ENCODE results near the gene ISM1. TPM values are rescaled to one million over a fixed set of nuclear protein-coding genes. Genes with fewer than 3 reads are reported as not detected.

Gene ISM1
- not detected in 2 replicates for total RNA-seq

DNA sequence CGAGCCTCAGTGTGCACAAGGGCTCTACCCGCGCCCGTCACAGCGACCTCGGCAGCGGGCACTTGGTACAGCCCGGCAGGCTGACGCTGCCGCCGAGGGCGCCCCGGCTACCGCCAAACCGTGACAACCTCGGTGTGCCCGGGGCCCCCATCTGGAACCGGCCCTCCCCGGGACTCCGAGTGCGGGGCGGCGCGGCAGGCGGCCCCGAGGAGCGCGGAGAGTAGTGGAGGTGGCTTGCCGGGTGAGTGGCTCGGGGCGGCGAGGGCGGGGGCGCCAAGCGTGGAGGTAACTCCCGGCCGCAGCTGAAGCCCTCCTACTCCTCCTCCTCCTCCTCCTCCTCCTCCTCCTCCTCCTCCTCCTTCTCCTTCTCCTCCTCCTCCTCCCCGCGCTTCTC is at the start of gene ISM1:
Gene ISM1, plus strand, starts transcription at position 371 of the 394 bp plus-strand sequence. CDS start 503 bp downstream, outside the sequence.
- peak within 1 kb of the TSS; percentile 49 for H3K4me3 ChIP-seq (ENCODE audit: low read depth, low read length)
- no peaks in the 10 kb centered on the region for H3K36me3 ChIP-seq (ENCODE audit: control insufficient read depth, insufficient read depth, low read length)
- TF ChIP-seq, protein P1, sequence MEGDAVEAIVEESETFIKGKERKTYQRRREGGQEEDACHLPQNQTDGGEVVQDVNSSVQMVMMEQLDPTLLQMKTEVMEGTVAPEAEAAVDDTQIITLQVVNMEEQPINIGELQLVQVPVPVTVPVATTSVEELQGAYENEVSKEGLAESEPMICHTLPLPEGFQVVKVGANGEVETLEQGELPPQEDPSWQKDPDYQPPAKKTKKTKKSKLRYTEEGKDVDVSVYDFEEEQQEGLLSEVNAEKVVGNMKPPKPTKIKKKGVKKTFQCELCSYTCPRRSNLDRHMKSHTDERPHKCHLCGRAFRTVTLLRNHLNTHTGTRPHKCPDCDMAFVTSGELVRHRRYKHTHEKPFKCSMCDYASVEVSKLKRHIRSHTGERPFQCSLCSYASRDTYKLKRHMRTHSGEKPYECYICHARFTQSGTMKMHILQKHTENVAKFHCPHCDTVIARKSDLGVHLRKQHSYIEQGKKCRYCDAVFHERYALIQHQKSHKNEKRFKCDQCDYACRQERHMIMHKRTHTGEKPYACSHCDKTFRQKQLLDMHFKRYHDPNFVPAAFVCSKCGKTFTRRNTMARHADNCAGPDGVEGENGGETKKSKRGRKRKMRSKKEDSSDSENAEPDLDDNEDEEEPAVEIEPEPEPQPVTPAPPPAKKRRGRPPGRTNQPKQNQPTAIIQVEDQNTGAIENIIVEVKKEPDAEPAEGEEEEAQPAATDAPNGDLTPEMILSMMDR (IDR thresholded peaks at IDR 0.05; ENCODE audit: insufficient read depth, low read length, severe bottlenecking), result no peak
- DNase-seq (ENCODE audit: low read depth) (no peak), FAIRE-seq (no peak)
- H3K27me3 ChIP-seq (ENCODE audit: control insufficient read depth, insufficient read depth, low read length), result peaks cover 12% of the 10 kb centered on the region

DNA sequence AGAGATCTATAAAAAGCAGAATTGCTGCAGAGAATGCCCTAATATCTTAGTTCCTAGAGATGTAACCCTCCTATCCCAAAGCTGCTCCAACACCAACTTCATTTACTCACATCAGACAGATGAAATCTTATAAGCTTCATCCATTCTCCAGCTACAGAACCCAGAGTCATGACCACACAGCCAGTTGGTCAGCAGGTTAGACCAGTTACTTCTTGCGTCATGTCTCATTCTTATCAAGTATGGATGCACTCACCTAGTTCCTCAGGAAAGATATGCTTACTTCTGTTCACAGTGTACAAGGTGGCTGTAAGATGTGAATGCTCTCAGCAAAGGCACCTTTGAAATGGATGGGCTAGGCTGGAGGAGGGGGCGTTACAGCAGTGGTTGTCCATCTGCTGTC is 47.9 kb upstream of the ISM1 start:
- Histone ChIP-seq H3K4me3 (ENCODE audit: low read depth, low read length) (no peak overlapping the region), H3K27me3 (ENCODE audit: control insufficient read depth, insufficient read depth, low read length) (no peaks in the 10 kb centered on the region), H3K36me3 (ENCODE audit: control insufficient read depth, insufficient read depth, low read length) (no peaks in the 10 kb centered on the region)
- FAIRE-seq (peak; percentile 72), DNase-seq (ENCODE audit: low read depth) (peak; percentile 65)
- TF ChIP-seq, protein P1 (IDR thresholded peaks at IDR 0.05; ENCODE audit: insufficient read depth, low read length, severe bottlenecking), result no peak

DNA sequence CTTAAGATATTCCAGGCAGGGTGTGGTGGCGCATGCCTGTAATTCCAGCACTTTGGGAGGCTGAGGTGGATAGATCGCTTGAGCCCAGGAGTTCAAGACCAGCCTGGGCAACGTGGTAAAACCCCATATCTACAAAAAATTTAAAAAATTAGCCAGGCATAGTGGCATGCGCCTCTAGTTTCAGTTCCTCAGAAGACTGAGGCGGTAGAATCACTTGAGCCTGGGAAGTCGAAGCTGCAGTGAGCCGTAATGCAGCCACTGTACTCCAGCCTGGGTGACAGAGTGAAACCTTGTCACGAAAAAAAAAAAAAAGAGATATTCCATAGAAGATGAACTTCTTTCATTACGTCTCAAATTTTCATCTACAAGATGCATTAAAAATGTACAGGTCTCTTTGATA is 46.7 kb upstream of the ISM1 start:
- TF ChIP-seq, protein P1 (IDR thresholded peaks at IDR 0.05; ENCODE audit: insufficient read depth, low read length, severe bottlenecking), result no peak
- no peak for DNase-seq (ENCODE audit: low read depth)
- Histone ChIP-seq H3K27me3 (ENCODE audit: control insufficient read depth, insufficient read depth, low read length) (no peaks in the 10 kb centered on the region), H3K4me3 (ENCODE audit: low read depth, low read length) (no peak overlapping the region), H3K36me3 (ENCODE audit: control insufficient read depth, insufficient read depth, low read length) (no peaks in the 10 kb centered on the region)
- no peak for FAIRE-seq

DNA sequence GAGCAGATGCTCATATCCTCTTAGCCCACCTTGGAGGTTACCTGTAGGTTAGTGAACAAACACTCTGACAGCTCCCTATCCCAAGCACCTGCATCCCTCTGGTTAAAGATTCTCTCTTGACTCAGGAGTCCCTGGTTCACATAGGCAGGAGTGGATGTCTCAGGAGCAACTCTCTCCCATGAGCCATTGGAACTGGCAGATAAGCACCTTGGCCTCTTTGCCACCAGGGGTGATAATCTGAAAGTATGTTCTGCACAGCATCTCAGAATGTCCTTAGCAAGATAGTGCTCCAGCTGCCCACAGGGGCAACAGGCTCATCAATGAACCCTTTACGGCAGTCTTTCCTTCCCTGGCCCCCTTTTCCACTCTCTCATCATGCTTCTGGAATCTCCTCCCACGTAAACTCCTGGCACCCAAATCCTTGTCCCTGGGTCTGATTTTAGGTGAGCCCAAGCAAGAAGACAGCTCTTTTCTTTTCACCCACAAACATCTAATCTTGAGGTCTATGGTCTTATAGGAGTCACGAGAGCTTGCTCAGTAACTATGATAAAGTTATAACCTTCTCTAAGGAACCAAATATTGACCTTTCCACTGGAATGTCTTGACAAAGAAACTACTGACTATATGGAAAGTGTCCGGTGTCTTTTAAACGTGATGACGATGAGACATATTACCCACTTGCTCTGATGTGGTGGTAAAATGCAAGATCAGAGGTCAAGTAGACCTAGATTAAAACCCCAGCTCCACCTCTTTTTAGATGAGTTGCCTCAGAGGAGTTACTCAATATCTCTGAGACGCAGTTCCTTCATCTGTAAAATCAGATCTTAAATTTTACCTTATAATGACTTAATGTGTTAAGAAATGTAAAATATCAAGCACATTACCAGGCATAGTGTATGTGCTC is 39.8 kb upstream of the ISM1 start:
- DNase-seq (ENCODE audit: low read depth) (no peak), FAIRE-seq (no peak)
- H3K36me3 ChIP-seq (ENCODE audit: control insufficient read depth, insufficient read depth, low read length), result no peaks in the 10 kb centered on the region
- H3K27me3 ChIP-seq (ENCODE audit: control insufficient read depth, insufficient read depth, low read length), result peaks cover 2% of the 10 kb centered on the region
- TF ChIP-seq, protein P1 (IDR thresholded peaks at IDR 0.05; ENCODE audit: insufficient read depth, low read length, severe bottlenecking), result no peak
- H3K4me3 ChIP-seq (ENCODE audit: low read depth, low read length), result no peak overlapping the region

DNA sequence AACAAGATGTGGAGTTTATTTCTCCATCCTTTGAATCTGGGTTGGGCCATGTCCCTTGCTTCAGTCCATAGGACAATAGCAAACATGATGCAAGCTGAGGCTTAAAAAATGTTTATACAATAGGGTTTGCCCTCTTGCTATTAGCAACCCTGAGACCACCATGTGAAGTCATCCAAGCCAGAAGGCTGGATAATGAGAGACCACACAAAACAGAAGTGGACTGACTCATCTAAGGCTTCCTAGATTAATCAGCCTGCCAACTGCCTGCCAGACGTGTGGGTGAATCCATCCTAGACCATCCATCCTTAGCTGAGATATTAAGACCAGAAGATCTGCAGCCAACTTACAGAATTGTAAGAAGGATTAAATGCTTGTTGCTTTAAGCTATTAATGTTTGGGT is 38.1 kb upstream of the ISM1 start:
- TF ChIP-seq, protein P1 (IDR thresholded peaks at IDR 0.05; ENCODE audit: insufficient read depth, low read length, severe bottlenecking), result no peak
- Histone ChIP-seq H3K4me3 (ENCODE audit: low read depth, low read length) (no peak overlapping the region), H3K27me3 (ENCODE audit: control insufficient read depth, insufficient read depth, low read length) (peaks cover 2% of the 10 kb centered on the region), H3K36me3 (ENCODE audit: control insufficient read depth, insufficient read depth, low read length) (no peaks in the 10 kb centered on the region)
- DNase-seq (ENCODE audit: low read depth) (no peak), FAIRE-seq (no peak)

All from bronchial epithelial cell (primary cell).